ENCODE measurements around the gene ITPKC. TPM values are rescaled to one million over a fixed set of nuclear protein-coding genes. Genes with fewer than 3 reads are reported as not detected.

Gene ITPKC
- total and polyA plus RNA-seq, 9 donors = 8.2 to 13.0 (median 11.1) TPM

GRCh38 chr19:40688987-40689338 lies 27.9 kb upstream of the ITPKC start:
- DNase-seq = peak; percentile 47
- H3K4me1 ChIP-seq (ENCODE audit: control insufficient read depth, insufficient read depth, low read length) = peaks cover 55% of the 10 kb centered on the region
- H3K27me3 ChIP-seq (ENCODE audit: control insufficient read depth, insufficient read depth, low read length) = no peaks in the 10 kb centered on the region
- peaks cover 38% of the 10 kb centered on the region for H3K36me3 ChIP-seq (ENCODE audit: control insufficient read depth, insufficient read depth, low read length)
- peak overlapping the region; percentile 89 for H3K4me3 ChIP-seq (ENCODE audit: low read length)
- 15% methylated on average over 3 of the region's 4 CpGs for WGBS (ENCODE audit: insufficient coverage)
- H3K9me3 ChIP-seq (replicated peaks; ENCODE audit: control insufficient read depth, low read depth, low read length) = no peaks in the 10 kb centered on the region
- H3K27ac ChIP-seq (ENCODE audit: low read length) = peak overlapping the region; percentile 93

- H3K9me3 ChIP-seq (replicated peaks; ENCODE audit: control insufficient read depth, low read depth, low read length) = no peaks in the 10 kb centered on the region
- peaks cover 55% of the 10 kb centered on the region for H3K4me1 ChIP-seq (ENCODE audit: control insufficient read depth, insufficient read depth, low read length)
- DNase-seq = peak; percentile 45
- peaks cover 43% of the 10 kb centered on the region for H3K36me3 ChIP-seq (ENCODE audit: control insufficient read depth, insufficient read depth, low read length)
- peak overlapping the region; percentile 93 for H3K27ac ChIP-seq (ENCODE audit: low read length)
- 5% methylated on average over 14 of the region's 18 CpGs for WGBS (ENCODE audit: insufficient coverage)
- no peaks in the 10 kb centered on the region for H3K27me3 ChIP-seq (ENCODE audit: control insufficient read depth, insufficient read depth, low read length)
- H3K4me3 ChIP-seq (ENCODE audit: low read length) = peak overlapping the region; percentile 89
These were observed 27.4 kb upstream of the ITPKC start for GRCh38 chr19:40689339-40690049.

GRCh38 chr19:40690050-40690692 lies 26.7 kb upstream of the ITPKC start, which contains the start of gene NUMBL:
Gene NUMBL, minus strand, starts transcription at chr19:40690651. Its CDS starts 168 bp downstream, at chr19:40690483.
- peak within 1 kb of the TSS; percentile 99 for H3K27ac ChIP-seq (ENCODE audit: low read length)
- peaks cover 42% of the 10 kb centered on the region for H3K36me3 ChIP-seq (ENCODE audit: control insufficient read depth, insufficient read depth, low read length)
- H3K9me3 ChIP-seq (replicated peaks; ENCODE audit: control insufficient read depth, low read depth, low read length) = no peaks in the 10 kb centered on the region
- H3K27me3 ChIP-seq (ENCODE audit: control insufficient read depth, insufficient read depth, low read length) = no peaks in the 10 kb centered on the region
- DNase-seq = peak; percentile 96
- peaks cover 55% of the 10 kb centered on the region for H3K4me1 ChIP-seq (ENCODE audit: control insufficient read depth, insufficient read depth, low read length)
- H3K4me3 ChIP-seq (ENCODE audit: low read length) = peak within 1 kb of the TSS; percentile 89
- WGBS (ENCODE audit: insufficient coverage) = under 1% methylated on average over 46 of the region's 50 CpGs

- peaks cover 55% of the 10 kb centered on the region for H3K4me1 ChIP-seq (ENCODE audit: control insufficient read depth, insufficient read depth, low read length)
- H3K9me3 ChIP-seq (replicated peaks; ENCODE audit: control insufficient read depth, low read depth, low read length) = no peaks in the 10 kb centered on the region
- H3K27me3 ChIP-seq (ENCODE audit: control insufficient read depth, insufficient read depth, low read length) = no peaks in the 10 kb centered on the region
- under 1% methylated on average over 50 of the region's 56 CpGs for WGBS (ENCODE audit: insufficient coverage)
- peak overlapping the region; percentile 99 for H3K27ac ChIP-seq (ENCODE audit: low read length)
- H3K36me3 ChIP-seq (ENCODE audit: control insufficient read depth, insufficient read depth, low read length) = peaks cover 42% of the 10 kb centered on the region
- H3K4me3 ChIP-seq (ENCODE audit: low read length) = peak overlapping the region; percentile 89
- peak; percentile 91 for DNase-seq
These were observed 26.1 kb upstream of the ITPKC start for GRCh38 chr19:40690693-40691420.

- H3K4me1 ChIP-seq (ENCODE audit: control insufficient read depth, insufficient read depth, low read length) = peaks cover 55% of the 10 kb centered on the region
- no peaks in the 10 kb centered on the region for H3K9me3 ChIP-seq (replicated peaks; ENCODE audit: control insufficient read depth, low read depth, low read length)
- DNase-seq = peak; percentile 29
- no peaks in the 10 kb centered on the region for H3K27me3 ChIP-seq (ENCODE audit: control insufficient read depth, insufficient read depth, low read length)
- 54% methylated on average over 19 of the region's 24 CpGs for WGBS (ENCODE audit: insufficient coverage)
- peak overlapping the region; percentile 52 for H3K4me3 ChIP-seq (ENCODE audit: low read length)
- peak overlapping the region; percentile 99 for H3K27ac ChIP-seq (ENCODE audit: low read length)
- peaks cover 40% of the 10 kb centered on the region for H3K36me3 ChIP-seq (ENCODE audit: control insufficient read depth, insufficient read depth, low read length)
These were observed 25.3 kb upstream of the ITPKC start for GRCh38 chr19:40691421-40692211.

- peaks cover 36% of the 10 kb centered on the region for H3K36me3 ChIP-seq (ENCODE audit: control insufficient read depth, insufficient read depth, low read length)
- peaks cover 52% of the 10 kb centered on the region for H3K4me1 ChIP-seq (ENCODE audit: control insufficient read depth, insufficient read depth, low read length)
- DNase-seq = no peak
- WGBS (ENCODE audit: insufficient coverage) = 68% methylated on average over 8 of the region's 14 CpGs
- no peaks in the 10 kb centered on the region for H3K9me3 ChIP-seq (replicated peaks; ENCODE audit: control insufficient read depth, low read depth, low read length)
- no peaks in the 10 kb centered on the region for H3K27me3 ChIP-seq (ENCODE audit: control insufficient read depth, insufficient read depth, low read length)
- peak overlapping the region; percentile 99 for H3K27ac ChIP-seq (ENCODE audit: low read length)
- no peak overlapping the region for H3K4me3 ChIP-seq (ENCODE audit: low read length)
These were observed 24.7 kb upstream of the ITPKC start for GRCh38 chr19:40692212-40692551.

- 81% methylated on average over 5 of the region's 11 CpGs for WGBS (ENCODE audit: insufficient coverage)
- Histone ChIP-seq H3K27ac (ENCODE audit: low read length) (no peak overlapping the region), H3K9me3 (replicated peaks; ENCODE audit: control insufficient read depth, low read depth, low read length) (no peaks in the 10 kb centered on the region), H3K4me1 (ENCODE audit: control insufficient read depth, insufficient read depth, low read length) (peaks cover 41% of the 10 kb centered on the region), H3K4me3 (ENCODE audit: low read length) (no peak overlapping the region), H3K36me3 (ENCODE audit: control insufficient read depth, insufficient read depth, low read length) (peaks cover 37% of the 10 kb centered on the region), H3K27me3 (ENCODE audit: control insufficient read depth, insufficient read depth, low read length) (no peaks in the 10 kb centered on the region)
- DNase-seq = no peak
These were observed 23.6 kb upstream of the ITPKC start for GRCh38 chr19:40693150-40693788.

GRCh38 chr19:40693896-40694295 lies 23.0 kb upstream of the ITPKC start:
- Histone ChIP-seq H3K4me1 (ENCODE audit: control insufficient read depth, insufficient read depth, low read length) (peaks cover 36% of the 10 kb centered on the region), H3K27ac (ENCODE audit: low read length) (no peak overlapping the region), H3K4me3 (ENCODE audit: low read length) (no peak overlapping the region), H3K9me3 (replicated peaks; ENCODE audit: control insufficient read depth, low read depth, low read length) (no peaks in the 10 kb centered on the region), H3K36me3 (ENCODE audit: control insufficient read depth, insufficient read depth, low read length) (peaks cover 37% of the 10 kb centered on the region), H3K27me3 (ENCODE audit: control insufficient read depth, insufficient read depth, low read length) (no peaks in the 10 kb centered on the region)
- WGBS (ENCODE audit: insufficient coverage) = 89% methylated on average over 1 of the region's 4 CpGs
- no peak for DNase-seq

- no peaks in the 10 kb centered on the region for H3K9me3 ChIP-seq (replicated peaks; ENCODE audit: control insufficient read depth, low read depth, low read length)
- no peak overlapping the region for H3K27ac ChIP-seq (ENCODE audit: low read length)
- no peak overlapping the region for H3K4me3 ChIP-seq (ENCODE audit: low read length)
- WGBS (ENCODE audit: insufficient coverage) = 100% methylated on average over 1 of the region's 5 CpGs
- peaks cover 22% of the 10 kb centered on the region for H3K4me1 ChIP-seq (ENCODE audit: control insufficient read depth, insufficient read depth, low read length)
- H3K36me3 ChIP-seq (ENCODE audit: control insufficient read depth, insufficient read depth, low read length) = peaks cover 51% of the 10 kb centered on the region
- H3K27me3 ChIP-seq (ENCODE audit: control insufficient read depth, insufficient read depth, low read length) = no peaks in the 10 kb centered on the region
- DNase-seq = no peak
These were observed 21.0 kb upstream of the ITPKC start for GRCh38 chr19:40695881-40696280.
